Measurements from ENCODE around the gene DNAAF1. TPM values are rescaled to one million over a fixed set of nuclear protein-coding genes. Genes with fewer than 3 reads are reported as not detected.

The DNAAF1 gene
- polyA plus RNA-seq, 2 of the 4 experiments (the other 2 are of a cell fraction), result 0.13 to 0.14 TPM

- TF ChIP-seq RNF2 (IDR thresholded peaks at IDR 0.05; ENCODE audit: borderline replicate concordance, low read depth), result no peak
- no peak for TF ChIP-seq ZC3H11A (IDR thresholded peaks at IDR 0.05)
- no peak for TF ChIP-seq POLR2AphosphoS2 (conservative IDR thresholded peaks at IDR 0.05; ENCODE audit: low read length)
- no peak for TF ChIP-seq USF2 (IDR thresholded peaks at IDR 0.05)
- TF ChIP-seq HMGXB4 (CRISPR knock-in tag; IDR thresholded peaks at IDR 0.05; ENCODE audit: borderline replicate concordance), result no peak
- TF ChIP-seq ATOH8 (CRISPR knock-in tag; IDR thresholded peaks at IDR 0.05; ENCODE audit: low read depth), result no peak
- TF ChIP-seq EHF (CRISPR knock-in tag; IDR thresholded peaks at IDR 0.05), result no peak
- no peak for TF ChIP-seq MAFK (IDR thresholded peaks at IDR 0.05; ENCODE audit: partially characterized antibody)
- no peak for TF ChIP-seq MAX (IDR thresholded peaks at IDR 0.05)
- no peak for TF ChIP-seq HDAC2 (IDR thresholded peaks at IDR 0.05)
- TF ChIP-seq KDM5A (IDR thresholded peaks at IDR 0.05), result no peak
- CTCF ChIA-PET, result interaction anchor here (0.7 to 1.3 kb wide), 5 partner anchors 8 to 59 kb away, joined by 3 to 4 read pairs (median 3); partner anchors contain the start of gene TAF1C
- no peak overlapping the region for H3K27ac ChIP-seq
- WGBS (ENCODE audit: missing lambda C conversion rate), result 75% methylated on average over 17 of the region's 17 CpGs
- H3K9me3 ChIP-seq, result no peaks in the 10 kb centered on the region
- DNase-seq (ENCODE audit: low read depth in 1 of 2, low spot score in 1 of 2) (no peak), ATAC-seq (no peak), FAIRE-seq (no peak)
- POLR2A ChIA-PET, result no interaction called here
- H3K4me1 ChIP-seq, result no peaks in the 10 kb centered on the region
- no peak overlapping the region for H3K4me3 ChIP-seq
- no peak overlapping the region for H3K4me2 ChIP-seq
Observed at GRCh38 chr16:84218176-84218823, 73.2 kb downstream of the DNAAF1 start.

- ChIA-PET POLR2A (no interaction called here), CTCF (interaction anchor here (0.6 to 1.3 kb wide), 5 partner anchors 9 to 59 kb away, joined by 3 to 4 read pairs (median 3); partner anchors contain the start of gene TAF1C)
- H3K4me3 ChIP-seq, result no peak overlapping the region
- 0 out of 6 replicates have a peak overlapping the region, but pooled peaks of 1 of the 2 experiments have one; percentile 17 for H3K27ac ChIP-seq
- ATAC-seq (no peak), DNase-seq (ENCODE audit: low read depth in 1 of 2, low spot score in 1 of 2) (no peak), FAIRE-seq (no peak)
- 70% methylated on average over 6 of the region's 6 CpGs for WGBS (ENCODE audit: missing lambda C conversion rate)
- no peaks in the 10 kb centered on the region for H3K9me3 ChIP-seq
- no peak overlapping the region for H3K4me2 ChIP-seq
- no peaks in the 10 kb centered on the region for H3K4me1 ChIP-seq
- TF ChIP-seq ZNF302 (CRISPR knock-in tag; IDR thresholded peaks at IDR 0.05) (no peak), TP53 (CRISPR knock-in tag; IDR thresholded peaks at IDR 0.05) (no peak), NR3C1 (IDR thresholded peaks at IDR 0.05) (no peak), MAX (IDR thresholded peaks at IDR 0.05) (no peak), ELK1 (IDR thresholded peaks at IDR 0.05; ENCODE audit: low read depth, low read length) (no peak), EHF (CRISPR knock-in tag; IDR thresholded peaks at IDR 0.05) (no peak), HMGXB4 (CRISPR knock-in tag; IDR thresholded peaks at IDR 0.05; ENCODE audit: borderline replicate concordance) (no peak), HEYL (CRISPR knock-in tag; IDR thresholded peaks at IDR 0.05) (no peak), ZFP36 (IDR thresholded peaks at IDR 0.05; ENCODE audit: borderline replicate concordance, partially characterized antibody) (no peak), HOXB5 (CRISPR knock-in tag; IDR thresholded peaks at IDR 0.05) (no peak), SREBF2 (IDR thresholded peaks at IDR 0.05) (no peak), CBX2 (IDR thresholded peaks at IDR 0.05; ENCODE audit: borderline replicate concordance, low read depth) (no peak), FOSL2 (IDR thresholded peaks at IDR 0.05) (no peak), FOSL2 (CRISPR knock-in tag; IDR thresholded peaks at IDR 0.05) (no peak), MAZ (IDR thresholded peaks at IDR 0.05; ENCODE audit: borderline replicate concordance, low read depth, low read length) (no peak), CHD4 (IDR thresholded peaks at IDR 0.05; ENCODE audit: borderline replicate concordance) (no peak), SMC3 (IDR thresholded peaks at IDR 0.05) (no peak), ATOH8 (CRISPR knock-in tag; IDR thresholded peaks at IDR 0.05; ENCODE audit: low read depth) (no peak), RAD21 (conservative IDR thresholded peaks at IDR 0.05 in 1 of 2, IDR thresholded peaks at IDR 0.05 in 1 of 2) (no peak), POLR2A (IDR thresholded peaks at IDR 0.05; ENCODE audit: low read length) (no peak)
Observed at GRCh38 chr16:84218956-84219355, 73.8 kb downstream of the DNAAF1 start.

All from A549 (cell line).